ENCODE measurements around the gene TMEM179.

TMEM179 gene

GRCh38 chr14:104554088-104554607 lies 50.4 kb downstream of the TMEM179 start:
- peak; percentile 50 for DNase-seq

GRCh38 chr14:104553166-104554087 lies 51.1 kb downstream of the TMEM179 start:
- DNase-seq = peak; percentile 54

- no peak for DNase-seq
Measured at GRCh38 chr14:104552738-104553125, 51.8 kb downstream of the TMEM179 start.

GRCh38 chr14:104551851-104552737 lies 52.5 kb downstream of the TMEM179 start:
- peak; percentile 33 for DNase-seq

- DNase-seq = peak; percentile 27
Measured at GRCh38 chr14:104550861-104551728, 53.5 kb downstream of the TMEM179 start.

GRCh38 chr14:104550340-104550860 lies 54.2 kb downstream of the TMEM179 start:
- peak; percentile 22 for DNase-seq

GRCh38 chr14:104549536-104550339 lies 54.8 kb downstream of the TMEM179 start:
- peak; percentile 41 for DNase-seq

GRCh38 chr14:104548802-104549535 lies 55.6 kb downstream of the TMEM179 start:
- DNase-seq = no peak

GRCh38 chr14:104547998-104548700 lies 56.4 kb downstream of the TMEM179 start:
- DNase-seq = no peak

- peak; percentile 60 for DNase-seq
Measured at GRCh38 chr14:104547310-104547997, 57.1 kb downstream of the TMEM179 start.

GRCh38 chr14:104546591-104547309 lies 57.8 kb downstream of the TMEM179 start:
- peak; percentile 53 for DNase-seq

- DNase-seq = peak; percentile 56
Measured at GRCh38 chr14:104545942-104546501, 58.5 kb downstream of the TMEM179 start.

- peak; percentile 38 for DNase-seq
Measured at GRCh38 chr14:104545151-104545941, 59.2 kb downstream of the TMEM179 start.

GRCh38 chr14:104544362-104544961 lies 60.1 kb downstream of the TMEM179 start:
- DNase-seq = peak; percentile 50

GRCh38 chr14:104542871-104543830 lies 61.4 kb downstream of the TMEM179 start:
- peak; percentile 24 for DNase-seq

All from activated effector memory CD4-positive, alpha-beta T cell treated with anti-CD3 and anti-CD28 coated beads, Interleukin-2, amount 50 U/mL, for 16 hours (primary cell).